ENCODE data around the gene ZFYVE21.

Gene ZFYVE21

DNA sequence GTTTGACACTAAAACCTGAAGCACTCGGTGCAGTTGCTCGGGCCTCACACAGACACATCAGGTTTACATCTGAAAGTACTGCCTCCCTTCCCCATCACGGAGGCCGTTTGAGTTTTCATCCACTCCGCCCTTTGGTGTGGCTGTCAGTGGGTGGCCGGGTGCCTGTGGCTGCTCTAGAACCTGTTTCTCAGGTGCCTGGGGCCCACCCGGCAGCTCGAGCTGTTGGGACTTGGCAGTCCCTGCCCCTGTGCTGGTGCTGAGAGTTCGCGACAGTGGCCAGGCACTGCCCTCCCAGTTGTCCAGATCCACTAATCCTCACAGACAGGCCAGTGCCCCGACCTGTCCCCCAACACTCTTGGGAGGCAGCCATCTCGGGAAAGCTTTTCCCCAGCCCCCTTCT is 22.7 kb upstream of the ZFYVE21 start:
- DNase-seq, result no peak

DNA sequence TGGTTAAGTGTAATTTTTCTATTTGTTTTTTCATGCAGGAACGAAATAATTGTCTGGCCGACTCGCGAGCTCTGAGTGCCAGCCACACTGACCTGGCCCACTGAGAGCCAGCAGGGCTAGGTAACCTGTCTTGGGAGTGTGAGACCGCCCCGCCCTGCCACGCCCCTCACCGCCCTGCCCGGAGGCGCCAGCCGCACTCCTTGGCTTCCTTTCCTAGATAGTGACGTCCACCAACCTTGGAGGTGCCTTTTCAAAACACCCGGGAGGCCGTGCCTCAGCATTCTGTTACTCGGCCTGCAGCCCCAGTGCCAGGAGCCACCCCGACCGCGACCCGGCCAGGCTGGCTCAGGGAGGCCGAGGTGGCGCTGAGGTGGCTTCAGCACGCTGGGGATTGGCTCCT is 22.1 kb upstream of the ZFYVE21 start:
- no peak for DNase-seq

DNA sequence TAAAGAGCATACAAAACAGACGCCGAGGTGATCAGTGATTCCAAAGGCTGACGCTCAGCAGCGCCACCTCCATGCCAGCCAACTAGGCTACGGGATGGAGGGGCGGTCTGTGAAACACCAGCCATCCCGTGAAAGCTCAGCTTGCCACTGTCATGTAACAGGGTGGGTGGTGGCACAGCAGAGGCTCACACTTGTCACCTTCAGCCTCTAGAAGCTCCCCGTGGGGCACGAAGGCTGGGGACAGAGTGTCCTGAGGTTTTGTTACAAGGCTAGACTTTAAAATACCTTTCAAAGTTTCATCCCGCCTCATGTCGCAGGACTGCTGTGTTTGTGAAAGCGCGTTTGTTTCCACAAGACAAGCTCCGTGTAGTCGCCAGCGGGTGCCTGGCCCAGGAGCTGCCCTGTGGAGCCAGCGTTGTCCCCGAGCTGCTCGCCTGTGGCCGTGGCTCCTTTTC is 21.0 kb upstream of the ZFYVE21 start:
- DNase-seq, result no peak

- no peak for DNase-seq
Observed at GRCh38 chr14:103695296-103696069, 20.1 kb upstream of the ZFYVE21 start.

DNA sequence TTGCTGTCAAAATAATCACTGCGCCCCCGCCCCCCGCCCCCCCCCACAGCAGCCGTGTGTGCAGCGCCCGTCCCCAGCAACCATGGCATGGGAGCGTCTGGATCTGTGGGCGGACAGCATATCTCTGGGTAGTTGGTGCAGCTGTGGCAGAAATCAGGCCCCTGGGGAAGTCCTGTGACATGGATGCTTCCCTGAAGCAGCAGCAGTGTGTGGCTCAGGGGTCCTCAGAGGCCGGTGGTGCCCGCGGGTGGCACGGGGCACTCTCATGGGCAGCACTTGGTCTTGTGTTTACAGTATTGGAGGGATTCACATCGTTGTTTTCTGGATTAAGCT is 19.6 kb upstream of the ZFYVE21 start:
- DNase-seq, result no peak

DNA sequence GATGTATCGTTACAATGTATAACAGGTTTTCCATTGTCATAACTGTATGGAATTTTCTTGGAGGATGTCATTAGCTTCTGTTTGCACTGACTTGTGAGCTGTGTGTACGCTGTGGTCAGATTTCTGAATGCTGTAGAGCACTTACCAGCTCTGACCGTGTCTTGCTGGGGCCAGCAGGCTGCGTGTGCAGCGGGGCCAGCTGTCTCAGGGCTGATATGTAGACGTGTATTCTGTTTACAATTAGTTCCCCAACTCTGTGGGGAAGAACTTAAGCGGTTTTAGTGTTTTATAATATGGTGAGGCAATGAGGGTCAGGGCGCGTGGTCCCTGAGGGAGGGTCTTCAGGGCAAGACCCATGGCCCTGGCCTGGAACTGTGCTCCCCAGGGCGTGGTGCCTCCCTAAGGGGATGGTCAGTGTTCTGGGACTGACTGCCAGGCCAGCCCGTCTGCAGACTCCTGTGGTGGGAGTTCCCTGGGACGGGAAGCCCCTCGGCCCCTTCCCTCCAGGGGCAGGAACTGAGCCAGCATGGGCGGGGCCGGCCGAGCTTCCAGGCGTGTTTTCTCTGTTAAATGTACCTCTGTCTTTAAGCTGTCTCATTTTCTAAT is 19.0 kb upstream of the ZFYVE21 start:
- no peak for DNase-seq

DNA sequence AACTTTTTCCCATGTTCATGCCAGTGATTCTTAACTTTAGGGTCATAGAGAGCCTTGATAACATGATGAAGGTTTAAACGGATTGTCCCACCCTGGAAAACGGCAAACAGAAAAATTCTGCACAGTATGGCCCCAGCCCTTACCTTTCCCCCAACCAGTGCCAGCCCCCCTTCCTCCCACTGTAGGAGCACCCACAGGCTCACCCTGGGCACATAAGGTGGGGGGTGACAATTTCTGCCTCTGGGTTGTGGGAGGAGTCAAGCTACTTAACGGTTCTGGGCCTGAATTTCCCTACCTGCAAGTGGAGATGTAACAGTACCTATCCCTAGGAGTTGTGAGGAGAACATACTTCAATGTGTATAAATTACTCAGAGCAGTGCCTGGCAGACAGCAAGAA is 18.4 kb upstream of the ZFYVE21 start:
- no peak for DNase-seq

GRCh38 chr14:103697603-103698379 is 17.8 kb upstream of the ZFYVE21 start:
- no peak for DNase-seq

- no peak for DNase-seq
Observed at GRCh38 chr14:103698380-103699260, 17.0 kb upstream of the ZFYVE21 start.

- no peak for DNase-seq
Observed at GRCh38 chr14:103699261-103699661, 16.3 kb upstream of the ZFYVE21 start.

GRCh38 chr14:103699901-103700752 is 15.5 kb upstream of the ZFYVE21 start:
- DNase-seq, result no peak

- no peak for DNase-seq
Observed at GRCh38 chr14:103700753-103701490, 14.7 kb upstream of the ZFYVE21 start.

DNA sequence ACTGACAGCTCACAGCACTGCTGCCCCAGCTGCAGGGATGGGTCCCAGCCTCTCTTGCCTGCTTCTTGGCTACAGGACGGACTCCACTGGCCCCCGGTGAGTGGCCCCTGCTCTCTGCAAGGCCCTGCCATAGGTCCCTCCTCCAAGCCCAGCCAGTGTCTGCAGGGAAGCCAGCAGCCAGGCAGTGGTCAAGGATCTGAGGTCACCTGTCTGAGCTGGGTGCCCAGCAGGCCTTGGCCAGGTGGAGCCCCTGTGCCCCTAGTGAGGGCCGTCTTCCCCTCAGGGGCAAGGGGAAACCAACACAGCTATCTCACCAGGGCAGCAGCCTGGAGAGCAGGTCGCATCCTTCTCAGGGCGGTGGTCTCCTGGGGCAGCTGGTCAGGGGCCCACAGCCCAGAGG is 13.5 kb upstream of the ZFYVE21 start:
- DNase-seq, result no peak

DNA sequence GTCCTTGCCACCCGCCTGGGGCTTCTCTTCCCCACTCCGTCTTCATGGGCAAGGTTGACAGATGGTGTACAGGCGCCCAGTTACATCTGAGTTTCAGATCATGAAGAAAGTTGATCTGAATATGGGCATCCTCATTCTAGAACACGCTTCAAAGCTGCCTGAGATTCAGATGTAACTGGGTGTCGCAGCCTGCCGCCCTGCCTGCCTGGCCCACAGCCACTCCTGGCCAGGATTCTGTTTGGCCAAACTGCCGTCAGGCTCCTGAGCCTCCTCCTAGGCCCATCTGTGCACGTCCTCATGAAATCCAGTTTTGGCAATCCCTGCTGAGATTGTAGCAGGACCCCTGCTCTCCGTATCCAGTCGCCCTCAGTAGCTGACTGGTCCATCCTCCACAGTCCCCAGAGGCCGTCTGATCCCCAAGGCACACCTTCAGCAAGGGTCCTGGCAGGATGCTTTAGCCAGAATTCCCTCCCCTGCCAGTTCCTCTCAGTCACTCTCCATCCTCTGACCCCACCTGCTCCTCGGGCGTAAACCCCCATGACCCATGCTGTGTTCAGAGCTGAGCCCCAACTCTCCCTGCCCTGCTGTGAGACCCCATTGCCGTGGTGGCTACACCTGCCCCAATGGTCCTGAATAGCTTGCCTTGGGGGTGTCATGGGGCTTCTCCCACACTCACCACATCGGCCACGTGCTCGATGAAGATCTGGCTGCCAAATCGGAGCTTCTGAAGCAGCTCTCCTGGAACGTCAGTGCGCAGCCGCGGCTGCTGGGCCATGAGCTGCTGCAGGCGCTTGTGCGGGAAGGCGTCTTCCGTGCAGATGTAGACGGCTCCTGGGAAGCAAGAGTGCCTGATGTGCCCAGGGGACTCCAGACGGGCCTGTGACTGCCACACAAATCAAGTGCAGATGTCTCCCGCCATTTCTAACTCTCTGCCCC is 12.8 kb upstream of the ZFYVE21 start:
- no peak for DNase-seq

DNA sequence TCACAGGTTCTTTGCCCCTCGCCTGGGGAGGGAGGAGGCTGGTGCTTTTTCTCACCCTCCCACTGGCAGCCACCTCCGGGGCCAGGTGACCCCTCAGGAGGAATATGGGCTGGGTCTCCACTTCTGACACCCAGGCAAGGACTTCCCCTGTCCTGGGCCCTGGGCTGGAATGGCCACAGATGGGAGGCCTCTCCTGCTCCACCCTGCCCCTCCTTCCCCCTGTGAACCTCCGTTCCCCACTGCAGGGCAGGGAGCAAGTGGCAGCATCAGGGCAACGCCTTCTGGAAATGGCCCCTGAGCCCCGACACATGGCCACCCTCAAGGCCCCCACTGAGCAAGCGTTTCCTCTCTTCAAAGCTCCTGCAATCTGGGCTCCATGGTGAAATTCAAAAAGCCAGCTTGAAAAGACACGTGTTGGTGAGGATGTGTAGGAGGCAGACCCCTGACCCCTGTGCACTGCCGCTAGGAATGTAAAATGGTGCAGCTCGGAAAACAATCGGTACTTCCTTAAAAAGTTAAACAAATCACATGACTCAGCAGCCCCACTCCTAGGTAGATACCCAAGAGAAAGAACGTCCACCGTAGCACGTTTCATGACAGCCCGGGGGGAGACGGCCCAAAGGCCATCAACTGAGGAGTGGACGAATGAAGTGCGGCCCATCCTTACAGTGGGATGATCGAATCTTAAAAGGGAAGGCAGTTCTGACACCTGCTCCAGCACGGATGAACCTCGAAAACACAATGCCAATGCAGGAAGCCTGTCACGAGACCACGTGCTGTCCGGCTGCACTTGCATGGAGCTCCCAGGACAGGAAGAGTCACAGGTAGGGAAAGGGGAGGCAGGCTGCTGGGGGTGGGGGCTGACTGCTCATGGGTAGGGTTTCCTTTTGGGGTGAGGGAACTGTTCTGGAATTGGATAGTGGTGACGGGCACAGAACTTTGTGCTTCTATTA is 11.9 kb upstream of the ZFYVE21 start:
- DNase-seq, result no peak

- DNase-seq, result no peak
Observed at GRCh38 chr14:103704708-103705107, 10.9 kb upstream of the ZFYVE21 start.

DNA sequence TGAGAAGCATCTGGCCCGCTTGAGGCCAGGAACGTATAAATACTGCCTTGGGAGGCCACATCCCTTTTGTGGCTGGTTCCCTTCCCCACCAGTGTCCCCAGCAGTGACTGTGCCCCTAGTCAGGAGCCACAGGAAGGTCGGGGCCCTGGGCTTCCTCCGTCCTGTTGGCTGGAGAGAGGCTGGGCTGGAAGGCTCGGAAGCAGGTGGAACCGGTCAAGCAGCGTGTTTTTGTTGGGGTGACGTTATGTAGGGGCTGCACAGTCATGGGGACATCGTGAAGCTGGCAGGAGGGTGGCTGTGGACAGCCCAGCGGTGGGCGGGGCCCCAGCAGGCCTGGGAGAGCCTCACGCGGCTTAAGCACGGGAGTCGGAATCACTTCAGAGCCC is 10.5 kb upstream of the ZFYVE21 start:
- DNase-seq, result no peak

DNA sequence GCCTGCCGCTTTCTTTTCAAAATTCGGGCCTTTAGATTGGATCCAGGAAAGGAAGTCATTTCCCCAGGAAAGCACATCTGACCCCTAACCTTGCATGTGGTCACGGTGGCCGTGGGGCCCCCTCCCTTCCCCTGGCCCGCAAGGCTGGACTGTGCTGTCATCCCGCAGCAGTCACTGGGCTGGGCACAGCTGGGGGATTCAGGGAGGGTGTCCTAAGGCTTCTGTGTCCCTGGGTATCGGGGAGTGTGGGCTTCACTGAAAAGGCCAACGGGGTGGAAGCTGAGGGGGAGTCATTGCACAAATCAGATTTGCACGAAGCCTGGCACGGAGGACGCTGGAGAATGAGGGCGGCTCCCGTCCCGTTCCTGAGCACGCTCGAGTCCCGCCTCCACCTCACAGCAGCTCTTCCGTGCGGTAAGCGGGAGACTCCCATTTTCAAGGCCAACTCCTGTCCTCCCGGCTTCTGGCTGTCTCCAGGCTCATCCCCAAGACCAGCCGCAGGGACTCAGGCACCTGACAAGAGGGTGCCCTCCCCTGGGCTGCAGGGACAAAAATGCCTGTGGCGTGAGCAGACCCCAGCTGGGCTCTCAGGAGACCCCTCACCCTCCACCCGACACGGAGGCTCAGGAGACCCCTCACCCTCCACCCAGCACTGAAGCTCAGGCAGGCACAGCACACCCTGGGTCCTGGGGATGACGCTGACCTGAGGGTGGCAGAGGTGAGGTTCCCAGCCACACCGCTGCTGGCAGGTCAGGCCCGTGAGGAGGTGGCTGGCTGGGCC is 9.9 kb upstream of the ZFYVE21 start:
- no peak for DNase-seq

All from activated naive CD4-positive, alpha-beta T cell treated with anti-CD3 and anti-CD28 coated beads, Interleukin-2, amount 50 U/mL, for 16 hours (primary cell).